Left lobe of liver (tissue), 2 donors: Measurements from ENCODE around the gene CREB3L1. TPM values are rescaled to one million over a fixed set of nuclear protein-coding genes. Genes with fewer than 3 reads are reported as not detected.
A peak's percentile ranks its signal among the peaks of the same experiment; 100 is the strongest.

Experiments used
- ATAC-seq: fragments of 200-7000 bp; cut with Tn5 transposase; one replicate; pipeline ENCODE4 v1.9.1; 2020; ENCODE audit warnings: mild to moderate bottlenecking, moderate library complexity
- DNase-seq: peaks from one replicate; pipeline ENCODE4 v3.0.0-alpha.2; 2020; ENCODE audit warnings: low spot score
- total RNA-seq: library from RNA; stranded (reverse); gene quantifications from one replicate; pipeline ENCODE4 v1.2.1, GENCODE V29; 2021
- donor health status: DM: no; HTN: no; CAD: no; lungs with moderate emphysema.
- donor health status: DM: no; HTN: yes; CAD: no.

Gene CREB3L1
- total RNA-seq, 1 donor from 2014 or later: 0.30 TPM

GRCh38 chr11:46315783-46316563 lies 38.5 kb downstream of the CREB3L1 start:
- DNase-seq (no peak), ATAC-seq (peak; percentile 12)

DNA sequence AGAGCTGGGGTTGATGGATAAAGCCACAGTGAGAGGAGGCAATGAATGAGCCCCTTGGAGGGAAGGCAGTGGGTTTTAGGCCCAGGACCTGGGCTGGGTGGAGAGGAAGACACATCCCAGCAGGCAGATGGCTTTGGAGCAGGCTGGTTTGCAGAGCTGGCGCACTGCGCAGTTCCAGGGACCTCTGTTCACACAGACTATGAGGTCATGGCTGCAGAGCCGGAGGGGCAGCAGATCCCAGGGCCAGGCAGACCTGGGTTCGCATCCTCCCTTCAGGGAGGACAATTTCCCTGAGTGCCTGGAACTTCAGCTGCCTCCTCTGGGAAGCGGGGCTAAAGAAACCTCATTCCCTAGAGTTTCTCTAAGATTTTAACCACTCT lies 41.6 kb downstream of the CREB3L1 start:
- no peak for ATAC-seq
- DNase-seq: no peak

GRCh38 chr11:46321757-46322156 lies 44.3 kb downstream of the CREB3L1 start:
- DNase-seq (peak; percentile 61), ATAC-seq (peak; percentile 74)

DNA sequence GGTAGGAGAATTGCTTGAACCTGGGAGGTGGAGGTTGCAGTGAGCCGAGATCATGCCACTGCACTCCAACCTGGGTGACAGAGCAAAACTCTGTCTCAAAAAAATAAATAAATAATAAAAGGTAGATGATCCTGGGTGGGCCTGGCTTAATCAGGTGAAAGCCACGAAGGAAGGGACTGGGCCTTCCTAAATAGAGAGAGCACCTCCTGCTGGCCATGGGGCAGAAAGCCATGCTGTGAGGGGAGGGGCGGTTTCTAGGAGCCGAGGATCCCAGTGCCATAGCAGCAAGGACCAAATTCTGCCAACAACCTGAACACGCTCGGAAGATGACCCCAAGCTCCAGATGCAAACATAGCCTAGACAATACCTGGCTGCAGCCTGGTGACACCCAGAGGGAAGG lies 45.3 kb downstream of the CREB3L1 start:
- no peak for DNase-seq
- ATAC-seq: no peak

- ATAC-seq (no peak), DNase-seq (no peak)
These were observed 49.5 kb downstream of the CREB3L1 start for GRCh38 chr11:46326813-46327416.

GRCh38 chr11:46327829-46328228 lies 50.4 kb downstream of the CREB3L1 start:
- DNase-seq (no peak), ATAC-seq (no peak)

GRCh38 chr11:46330154-46330553 lies 52.7 kb downstream of the CREB3L1 start:
- DNase-seq (no peak), ATAC-seq (no peak)

GRCh38 chr11:46330563-46331281 lies 53.3 kb downstream of the CREB3L1 start:
- peak; percentile 24 for ATAC-seq
- DNase-seq: no peak

DNA sequence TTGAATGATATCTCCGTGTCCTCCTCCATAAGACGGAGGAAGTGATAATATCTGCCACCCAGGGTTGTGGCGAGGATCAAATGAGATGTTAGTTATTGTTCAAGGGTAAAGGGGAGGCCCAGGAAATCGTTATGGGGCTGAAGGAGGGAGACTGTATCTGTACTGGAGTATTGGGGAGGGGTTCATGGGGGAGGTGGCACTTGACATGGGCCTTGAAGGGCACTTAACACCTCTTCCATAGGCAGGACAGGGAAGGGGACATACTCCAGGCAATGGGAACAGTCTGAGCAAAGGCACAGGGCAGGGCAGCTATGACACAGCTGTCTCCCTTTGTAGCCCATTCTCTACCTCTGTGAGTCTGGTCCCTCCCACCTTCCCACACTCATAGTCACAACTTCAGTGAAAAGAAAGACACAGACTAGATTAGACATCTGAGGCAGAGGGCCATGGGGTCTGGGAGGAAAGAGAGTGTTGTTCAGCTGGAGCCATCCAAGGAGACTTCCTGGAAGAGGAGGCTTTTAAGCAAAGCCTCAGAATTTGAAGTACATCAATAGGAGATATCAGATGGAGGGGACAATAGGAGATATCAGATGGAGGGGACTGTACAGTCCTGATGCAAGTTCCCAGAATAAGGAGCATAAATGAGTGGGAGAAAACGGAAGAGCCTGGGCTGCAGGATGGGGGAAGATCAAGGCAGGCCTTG lies 54.0 kb downstream of the CREB3L1 start:
- ATAC-seq (no peak), DNase-seq (no peak)

DNA sequence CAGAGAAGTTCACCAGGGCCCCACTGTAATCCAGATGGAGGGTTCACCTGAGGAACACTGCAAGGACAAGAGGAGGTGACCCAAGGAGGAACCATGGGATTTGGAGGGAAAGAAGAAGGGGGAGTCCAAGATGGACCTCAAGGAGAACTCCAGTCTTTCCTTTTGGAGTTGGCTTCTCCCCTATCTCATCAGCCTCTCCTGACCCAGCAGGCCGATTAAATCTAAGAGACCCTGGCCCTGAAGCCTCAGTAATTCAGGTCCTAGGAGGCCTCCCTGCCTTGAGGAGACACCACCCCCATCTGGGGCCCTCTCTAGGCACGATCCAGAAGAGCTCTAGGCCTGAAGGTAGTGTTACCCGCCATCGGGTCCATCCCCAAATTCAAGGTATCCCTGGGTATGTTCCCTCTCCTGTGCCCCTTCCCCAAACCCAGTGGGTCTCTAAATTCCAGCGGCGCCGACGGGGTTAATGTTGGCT lies 54.7 kb downstream of the CREB3L1 start:
- ATAC-seq (no peak), DNase-seq (no peak)

DNA sequence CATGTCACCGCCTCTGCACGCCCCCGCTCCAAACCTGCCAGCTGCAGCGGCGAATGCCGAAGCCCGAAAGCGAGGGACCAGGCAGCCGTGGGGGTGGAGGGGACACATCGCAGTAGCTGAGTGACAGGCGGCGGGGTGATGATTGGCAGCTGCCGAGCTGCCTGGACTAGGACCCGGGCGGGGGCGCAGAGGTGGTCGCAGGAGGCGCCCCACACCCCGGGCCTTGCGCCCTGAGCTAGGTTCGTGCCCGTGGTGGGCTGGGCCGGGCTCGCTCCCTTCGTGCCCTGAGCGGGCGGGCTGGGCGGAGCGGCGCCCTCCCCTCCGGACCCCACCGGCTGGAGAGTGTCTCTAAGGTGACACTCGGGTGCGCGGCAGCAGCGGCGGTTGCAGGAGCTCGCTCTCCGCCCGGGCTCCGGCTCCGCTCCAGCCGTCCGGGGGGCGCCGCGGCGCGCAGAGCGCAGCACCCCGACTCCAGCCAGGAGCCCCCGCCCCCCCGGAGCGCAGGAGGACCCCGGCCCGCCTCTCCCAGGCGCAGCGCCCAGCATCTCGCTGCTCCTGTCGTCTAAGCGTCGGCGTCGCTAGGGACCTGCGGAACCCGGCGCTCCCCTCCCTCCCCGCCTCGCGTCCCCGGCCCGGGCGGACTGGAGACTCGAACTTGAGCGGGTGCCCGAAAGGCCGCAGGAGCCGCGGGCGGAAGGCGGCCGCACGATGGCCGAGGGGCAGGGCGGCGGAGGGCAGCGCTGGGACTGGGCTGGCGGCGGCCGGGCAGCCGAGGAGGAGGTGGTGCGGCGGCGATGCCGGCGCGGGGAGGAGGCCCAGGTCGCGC lies 55.3 kb downstream of the CREB3L1 start:
- peak; percentile 53 for ATAC-seq
- no peak for DNase-seq

GRCh38 chr11:46333394-46333947 lies 56.0 kb downstream of the CREB3L1 start:
- DNase-seq: no peak
- no peak for ATAC-seq

- DNase-seq: no peak
These were observed 56.7 kb downstream of the CREB3L1 start for GRCh38 chr11:46334211-46334610.

GRCh38 chr11:46335271-46335670 lies 57.8 kb downstream of the CREB3L1 start:
- DNase-seq (no peak), ATAC-seq (no peak)

More at GRCh38 chr11:46334211-46334610, 56.7 kb downstream of the CREB3L1 start:
- no peak for ATAC-seq

DNA sequence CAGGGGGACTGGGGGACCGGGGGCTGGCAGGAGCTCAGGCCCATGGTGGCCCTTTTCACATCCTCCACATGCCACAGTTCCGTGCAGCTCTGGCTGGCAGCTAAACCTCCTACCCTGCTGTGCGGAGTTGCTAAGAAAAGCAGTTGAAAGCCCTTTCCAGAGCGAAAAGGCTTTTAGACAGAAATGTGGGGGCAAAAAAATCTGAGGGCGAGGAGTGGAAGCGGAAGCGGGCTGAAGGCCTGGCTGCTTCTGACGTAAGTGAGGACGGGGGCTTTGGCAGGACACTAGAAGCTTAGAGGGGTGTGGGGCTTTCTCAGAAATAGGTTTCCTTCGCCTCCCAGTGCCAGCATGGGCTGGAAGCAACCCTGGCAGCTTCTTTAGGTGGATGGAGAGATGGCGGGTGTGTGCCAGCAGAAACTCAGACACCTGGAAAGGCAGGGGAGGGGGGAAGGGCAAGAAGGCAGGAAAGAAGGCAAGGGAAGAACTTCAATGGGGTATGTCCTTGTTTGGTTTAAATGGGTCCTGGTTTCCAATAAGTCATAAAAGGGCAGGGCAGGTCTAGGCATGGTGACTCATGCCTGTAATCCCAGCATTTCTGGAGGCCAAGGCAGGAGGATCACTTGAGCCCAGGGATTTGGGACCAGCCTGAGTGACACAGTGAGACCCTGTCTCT lies 58.6 kb downstream of the CREB3L1 start:
- DNase-seq (no peak), ATAC-seq (no peak)

DNA sequence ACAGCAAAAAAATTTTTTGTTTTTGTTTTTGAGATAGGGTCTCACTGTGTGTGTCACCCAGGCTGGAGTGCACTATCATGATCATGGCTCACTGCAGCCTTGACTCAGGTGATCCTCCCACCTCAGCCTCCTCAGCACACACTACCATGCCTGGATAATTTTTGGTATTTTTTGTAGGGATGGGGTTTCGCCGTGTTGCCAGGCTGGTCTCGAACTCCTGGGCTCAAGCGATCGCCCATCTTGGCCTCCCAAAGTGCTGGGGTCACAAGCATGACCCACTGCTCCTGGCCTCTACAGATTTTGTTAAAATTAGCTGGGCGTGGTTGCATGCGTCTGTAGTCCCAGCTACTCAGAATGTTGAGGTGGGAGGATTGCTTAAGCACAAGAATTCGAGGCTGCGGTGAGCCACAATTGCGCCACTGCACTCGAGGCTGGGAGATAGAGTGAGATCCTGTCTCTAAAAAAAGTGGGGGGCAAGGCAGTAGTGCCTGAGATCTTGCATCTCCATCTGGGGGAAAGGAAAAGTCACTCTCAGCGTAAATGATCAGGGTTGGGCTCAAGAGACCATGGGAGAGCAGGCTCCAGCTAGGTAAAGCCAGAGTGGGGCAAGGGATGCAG lies 59.2 kb downstream of the CREB3L1 start:
- no peak for ATAC-seq
- no peak for DNase-seq

- DNase-seq (no peak), ATAC-seq (no peak)
These were observed 60.3 kb downstream of the CREB3L1 start for GRCh38 chr11:46337626-46338345.

DNA sequence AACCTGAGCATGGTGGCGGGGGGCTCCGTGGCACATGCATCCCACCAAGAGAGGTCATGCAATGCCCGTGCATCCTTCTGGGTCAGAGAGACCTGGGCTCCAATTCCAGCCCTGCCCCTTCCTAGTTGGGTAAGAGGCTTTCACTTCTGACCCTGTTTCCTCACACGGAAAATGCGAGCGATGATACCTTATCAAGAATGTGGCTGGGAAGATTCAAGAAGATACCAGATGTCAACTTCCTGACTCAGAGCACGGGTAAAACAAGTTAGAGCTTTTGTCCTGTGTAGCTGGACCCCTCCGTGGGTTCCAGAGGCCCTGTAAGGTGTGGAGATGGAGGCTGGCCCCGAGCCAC lies 61.1 kb downstream of the CREB3L1 start:
- DNase-seq (no peak), ATAC-seq (no peak)
